ENCODE data around the gene MAMLD1.

The MAMLD1 gene

DNA sequence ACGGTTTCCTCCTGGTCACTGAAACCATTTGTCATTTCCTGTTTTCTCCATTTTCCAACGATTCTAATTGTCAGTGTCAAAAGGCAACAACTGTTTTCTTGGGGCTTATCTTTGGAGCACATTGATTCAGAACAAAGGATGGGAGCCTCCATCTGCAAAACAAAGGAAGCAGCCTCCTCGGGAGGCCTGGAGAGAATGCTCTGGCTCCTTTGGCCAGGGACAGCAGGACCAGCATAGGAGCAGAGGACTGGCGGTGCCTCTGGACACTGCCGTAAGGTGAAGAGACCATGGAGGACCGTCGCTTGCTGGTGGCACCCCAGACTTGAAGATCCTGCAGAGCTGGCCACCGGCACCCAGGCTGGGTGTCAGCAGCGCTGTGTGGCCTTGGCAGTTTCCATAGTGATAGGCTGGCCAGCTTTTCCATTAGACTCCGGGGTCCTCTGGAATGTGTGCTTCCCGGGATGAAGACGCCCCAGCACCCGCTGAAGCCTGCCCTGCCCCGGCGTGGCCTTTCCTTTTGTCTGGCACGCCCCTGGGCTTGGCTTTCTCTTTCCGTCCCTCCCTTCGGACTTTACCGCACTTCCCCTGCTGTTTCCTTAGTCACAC lies 144.2 kb downstream of the MAMLD1 start:
- H3K4me3 ChIP-seq (ENCODE audit: low read depth, low read length), result no peak overlapping the region
- DNase-seq (ENCODE audit: low read depth), result no peak
- TF ChIP-seq, protein P1, sequence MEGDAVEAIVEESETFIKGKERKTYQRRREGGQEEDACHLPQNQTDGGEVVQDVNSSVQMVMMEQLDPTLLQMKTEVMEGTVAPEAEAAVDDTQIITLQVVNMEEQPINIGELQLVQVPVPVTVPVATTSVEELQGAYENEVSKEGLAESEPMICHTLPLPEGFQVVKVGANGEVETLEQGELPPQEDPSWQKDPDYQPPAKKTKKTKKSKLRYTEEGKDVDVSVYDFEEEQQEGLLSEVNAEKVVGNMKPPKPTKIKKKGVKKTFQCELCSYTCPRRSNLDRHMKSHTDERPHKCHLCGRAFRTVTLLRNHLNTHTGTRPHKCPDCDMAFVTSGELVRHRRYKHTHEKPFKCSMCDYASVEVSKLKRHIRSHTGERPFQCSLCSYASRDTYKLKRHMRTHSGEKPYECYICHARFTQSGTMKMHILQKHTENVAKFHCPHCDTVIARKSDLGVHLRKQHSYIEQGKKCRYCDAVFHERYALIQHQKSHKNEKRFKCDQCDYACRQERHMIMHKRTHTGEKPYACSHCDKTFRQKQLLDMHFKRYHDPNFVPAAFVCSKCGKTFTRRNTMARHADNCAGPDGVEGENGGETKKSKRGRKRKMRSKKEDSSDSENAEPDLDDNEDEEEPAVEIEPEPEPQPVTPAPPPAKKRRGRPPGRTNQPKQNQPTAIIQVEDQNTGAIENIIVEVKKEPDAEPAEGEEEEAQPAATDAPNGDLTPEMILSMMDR (IDR thresholded peaks at IDR 0.05; ENCODE audit: insufficient read depth, low read depth, low read length, missing control alignments), result no peak

DNA sequence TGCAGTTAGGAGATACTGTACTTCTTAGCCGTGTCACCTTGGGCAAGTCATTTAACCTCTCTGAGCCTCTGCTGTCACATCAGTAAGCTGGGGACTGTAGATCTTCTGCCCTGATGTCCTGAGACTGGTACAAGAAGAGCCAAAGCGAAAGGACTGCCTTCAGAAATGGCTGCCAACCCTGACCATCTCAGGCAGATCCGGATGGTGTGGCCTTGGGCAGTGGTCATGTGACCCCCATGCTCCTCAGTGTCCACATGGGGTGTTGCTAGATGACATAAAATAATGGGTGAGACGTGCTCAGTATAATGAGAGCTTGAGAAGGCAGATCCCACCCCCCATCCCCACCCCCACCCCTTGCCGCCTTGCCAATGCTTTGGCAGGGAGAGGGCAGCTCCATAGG lies 144.9 kb downstream of the MAMLD1 start:
- DNase-seq (ENCODE audit: low read depth), result no peak
- TF ChIP-seq, protein P1 (IDR thresholded peaks at IDR 0.05; ENCODE audit: insufficient read depth, low read depth, low read length, missing control alignments), result no peak

DNA sequence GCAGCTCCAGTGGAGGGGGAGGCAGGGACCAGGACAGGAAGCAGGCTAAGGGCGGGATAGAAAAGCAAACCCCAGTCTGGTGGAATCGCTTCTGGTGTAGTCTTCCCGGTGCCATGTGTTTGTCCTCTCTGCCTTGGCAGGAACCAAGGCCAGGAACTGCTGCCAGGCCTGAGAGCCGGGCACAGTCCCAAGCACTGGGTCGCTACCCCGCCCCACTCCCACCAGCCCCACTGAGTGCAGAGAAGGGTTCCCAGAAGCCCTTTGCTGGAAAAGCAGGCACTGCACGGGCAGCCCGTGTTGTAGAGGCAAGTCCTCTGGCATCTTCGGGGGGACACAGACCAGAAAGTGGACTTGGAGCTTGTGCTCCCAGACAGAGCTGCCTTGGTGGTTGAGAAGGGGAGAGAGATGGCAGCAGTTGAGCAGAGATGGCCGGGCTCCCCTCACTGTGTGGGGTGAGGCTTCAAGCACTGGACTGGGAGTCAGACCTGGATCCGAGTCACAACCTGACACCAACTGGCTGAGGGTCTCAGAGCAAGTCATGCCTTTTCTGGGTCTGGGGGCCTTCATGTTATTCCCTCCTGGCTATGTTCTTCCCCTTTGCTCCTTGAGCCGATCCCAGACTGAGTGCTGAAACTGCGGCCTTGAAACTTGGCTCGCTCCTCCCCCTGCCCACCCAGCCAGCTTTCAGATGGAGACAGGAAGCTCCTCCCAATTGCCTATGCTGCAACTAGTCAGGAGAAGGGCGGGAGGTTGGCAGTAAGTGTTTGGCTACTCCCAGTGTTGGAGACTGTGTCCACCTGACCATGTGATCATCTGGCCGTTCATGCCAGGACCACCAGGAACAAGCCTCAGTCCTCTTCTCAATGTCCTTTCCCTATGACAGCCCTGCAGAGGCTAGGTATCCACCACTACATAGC lies 145.6 kb downstream of the MAMLD1 start:
- TF ChIP-seq, protein P1 (IDR thresholded peaks at IDR 0.05; ENCODE audit: insufficient read depth, low read depth, low read length, missing control alignments), result no peak
- H3K4me3 ChIP-seq (ENCODE audit: low read depth, low read length), result no peak overlapping the region
- DNase-seq (ENCODE audit: low read depth), result no peak

More for the DNA sequence above, 144.9 kb downstream of the MAMLD1 start:
- H3K4me3 ChIP-seq (ENCODE audit: low read depth, low read length), result no peak overlapping the region

DNA sequence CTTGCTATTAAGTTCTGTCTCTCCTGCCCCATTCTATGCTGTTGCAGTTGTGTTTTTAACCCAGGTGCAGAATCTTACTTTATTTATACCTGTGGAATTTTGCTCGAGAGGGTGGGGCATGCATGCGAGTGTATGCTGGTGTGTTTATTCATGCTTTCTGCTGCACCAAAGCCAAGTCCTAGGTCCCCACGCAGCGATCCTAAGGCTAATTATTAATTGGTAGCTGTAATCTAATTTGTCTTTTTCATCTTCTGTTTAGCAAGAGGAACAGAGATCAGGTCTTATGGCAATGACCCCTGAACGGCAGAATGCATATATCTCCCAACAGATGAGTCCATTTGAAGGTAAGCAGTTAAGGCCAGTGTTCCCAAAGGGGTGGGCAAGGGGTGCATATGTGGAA lies 146.6 kb downstream of the MAMLD1 start:
- H3K4me3 ChIP-seq (ENCODE audit: low read depth, low read length), result no peak overlapping the region
- TF ChIP-seq, protein P1 (IDR thresholded peaks at IDR 0.05; ENCODE audit: insufficient read depth, low read depth, low read length, missing control alignments), result no peak
- no peak for DNase-seq (ENCODE audit: low read depth)

DNA sequence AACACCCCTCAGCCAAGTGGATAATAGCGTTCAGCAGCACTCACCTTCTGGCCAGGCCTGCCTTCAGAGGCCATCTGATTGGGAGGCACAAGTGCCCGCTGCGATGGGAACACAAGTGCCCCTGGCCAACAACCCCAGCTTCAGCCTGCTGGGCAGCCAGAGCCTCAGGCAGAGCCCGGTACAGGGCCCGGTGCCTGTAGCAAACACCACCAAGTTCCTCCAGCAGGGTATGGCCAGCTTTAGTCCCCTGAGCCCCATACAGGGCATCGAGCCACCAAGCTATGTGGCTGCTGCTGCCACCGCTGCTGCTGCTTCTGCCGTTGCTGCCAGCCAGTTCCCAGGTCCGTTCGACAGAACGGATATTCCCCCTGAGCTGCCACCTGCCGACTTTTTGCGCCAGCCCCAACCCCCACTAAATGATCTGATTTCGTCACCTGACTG lies 149.4 kb downstream of the MAMLD1 start:
- TF ChIP-seq, protein P1 (IDR thresholded peaks at IDR 0.05; ENCODE audit: insufficient read depth, low read depth, low read length, missing control alignments), result no peak
- H3K4me3 ChIP-seq (ENCODE audit: low read depth, low read length), result no peak overlapping the region
- DNase-seq (ENCODE audit: low read depth), result no peak

DNA sequence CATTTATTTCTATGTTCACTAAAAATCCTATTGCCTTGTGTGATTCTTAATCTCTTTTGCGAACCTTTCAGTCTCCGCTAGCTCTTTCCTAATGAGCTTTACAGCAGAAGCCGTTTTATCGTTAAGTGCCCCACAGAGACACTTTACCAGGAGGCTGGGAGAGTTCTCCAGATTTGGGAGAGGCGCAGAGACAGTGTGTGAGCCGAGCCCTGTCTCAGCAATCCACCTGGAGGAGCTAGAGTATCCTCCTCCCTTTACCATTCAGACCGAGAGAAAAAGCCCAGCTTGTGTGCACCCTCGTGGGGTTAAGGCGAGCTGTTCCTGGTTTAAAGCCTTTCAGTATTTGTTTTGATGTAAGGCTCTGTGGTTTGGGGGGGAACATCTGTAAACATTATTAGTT lies 150.4 kb downstream of the MAMLD1 start:
- TF ChIP-seq, protein P1 (IDR thresholded peaks at IDR 0.05; ENCODE audit: insufficient read depth, low read depth, low read length, missing control alignments), result no peak
- no peak for DNase-seq (ENCODE audit: low read depth)
- no peak overlapping the region for H3K4me3 ChIP-seq (ENCODE audit: low read depth, low read length)
